Cortex of kidney (tissue), 1 donor: ENCODE data around the gene NAPEPLD.
"Not testable (repeated sequence)": the region's sequence is repeated elsewhere in the genome, so short reads cannot be mapped to it uniquely, and the experiment has no call there.

Source experiments
- DNase-seq: peaks from one replicate; lab custom pipeline; 2025; lab: John Stamatoyannopoulos, UW

NAPEPLD gene

DNA sequence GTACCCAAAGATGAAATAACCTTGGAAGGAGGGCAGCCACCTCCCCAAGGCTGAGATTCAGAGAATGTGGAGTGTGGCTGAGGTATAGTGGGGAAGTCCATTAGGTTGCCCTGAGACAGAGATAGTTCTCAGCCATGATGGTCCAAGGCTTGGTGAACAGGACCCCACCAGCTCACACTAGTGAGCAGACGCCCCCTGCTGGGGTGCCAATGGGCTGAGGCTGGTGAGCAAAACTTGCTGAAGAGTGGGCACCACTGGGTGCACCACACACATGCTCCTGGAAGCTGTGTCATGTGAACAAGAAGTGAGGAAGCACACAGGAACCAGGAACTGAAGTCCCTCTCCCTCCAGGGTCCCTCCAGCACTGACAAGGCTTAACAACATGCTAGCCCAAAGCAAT, 83.2 kb downstream of the NAPEPLD start:
- DNase-seq = no peak

DNA sequence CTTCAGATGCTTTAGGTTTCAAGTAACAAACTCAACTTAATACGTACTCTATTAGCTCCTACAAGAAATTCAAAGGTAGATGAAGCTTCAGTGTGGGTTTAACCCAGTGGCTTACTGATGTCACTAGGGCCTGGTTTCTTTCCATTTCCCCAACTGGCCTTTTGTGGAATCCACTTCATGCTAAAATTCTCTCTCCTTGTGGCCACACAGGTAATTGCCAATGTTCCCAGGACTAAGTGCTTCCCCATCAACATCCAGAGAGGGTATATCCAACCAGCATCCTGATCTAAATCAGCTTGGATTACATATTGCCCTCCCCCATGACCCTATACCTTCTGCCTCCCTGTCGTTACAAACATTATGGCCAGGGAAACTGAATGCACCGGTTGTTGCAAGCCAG, 85.0 kb downstream of the NAPEPLD start:
- DNase-seq = no peak

DNA sequence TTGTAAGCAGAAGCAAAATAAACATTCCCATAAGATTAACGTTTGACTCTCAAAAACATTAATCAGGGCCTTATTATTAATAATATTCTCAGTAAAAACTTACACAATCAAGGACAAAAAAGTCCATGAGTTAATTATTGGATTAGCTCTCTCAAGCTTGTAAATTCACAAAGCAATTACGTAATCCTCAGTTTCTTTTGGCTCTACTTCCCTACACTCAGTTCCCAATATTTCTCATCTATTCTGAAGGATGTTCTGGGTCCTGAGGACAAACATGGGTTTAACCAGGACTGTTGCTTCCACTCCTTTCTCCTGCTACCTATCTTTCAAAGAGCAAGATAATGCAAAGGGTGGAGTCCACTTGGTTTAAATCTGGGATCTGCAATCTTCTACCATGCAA, 89.4 kb downstream of the NAPEPLD start:
- DNase-seq = no peak

DNA sequence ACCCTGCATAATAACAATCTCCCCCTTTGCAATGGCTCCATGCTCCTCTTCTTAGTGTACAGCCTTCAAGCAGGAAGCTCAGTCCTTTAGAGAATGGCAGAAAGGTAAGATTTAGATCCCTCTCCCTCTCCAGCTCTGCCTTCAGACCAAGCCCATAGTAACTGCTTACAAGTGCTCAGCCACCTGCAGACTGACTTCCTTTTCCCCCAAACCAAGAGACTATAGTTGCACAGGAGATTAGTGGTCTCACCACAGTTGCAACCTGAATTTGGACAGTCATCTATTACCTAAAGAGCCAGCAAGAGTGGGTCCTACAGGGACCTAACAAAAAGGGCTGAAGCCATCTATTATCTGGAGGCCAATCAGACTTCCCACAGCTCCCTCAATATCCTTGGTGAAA, 90.8 kb downstream of the NAPEPLD start:
- DNase-seq = no peak

DNA sequence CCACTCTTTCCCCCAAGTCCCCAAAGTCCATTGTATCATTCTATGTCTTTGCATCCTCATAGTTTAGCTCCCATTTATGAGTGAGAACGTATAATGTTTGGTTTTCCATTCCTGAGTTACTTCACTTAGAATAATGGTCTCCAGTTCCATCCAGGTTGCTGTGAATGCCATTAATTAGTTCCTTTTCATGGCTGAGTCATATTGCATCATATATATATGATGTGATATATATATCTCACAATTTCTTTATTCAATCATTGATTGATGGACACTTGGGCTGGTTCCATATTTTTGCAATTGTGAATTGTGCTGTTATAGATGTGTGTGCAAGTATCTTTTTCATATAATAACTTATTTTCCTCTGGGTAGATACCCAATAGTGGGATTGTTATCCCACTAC, 92.9 kb downstream of the NAPEPLD start:
- not testable (repeated sequence) for DNase-seq

DNA sequence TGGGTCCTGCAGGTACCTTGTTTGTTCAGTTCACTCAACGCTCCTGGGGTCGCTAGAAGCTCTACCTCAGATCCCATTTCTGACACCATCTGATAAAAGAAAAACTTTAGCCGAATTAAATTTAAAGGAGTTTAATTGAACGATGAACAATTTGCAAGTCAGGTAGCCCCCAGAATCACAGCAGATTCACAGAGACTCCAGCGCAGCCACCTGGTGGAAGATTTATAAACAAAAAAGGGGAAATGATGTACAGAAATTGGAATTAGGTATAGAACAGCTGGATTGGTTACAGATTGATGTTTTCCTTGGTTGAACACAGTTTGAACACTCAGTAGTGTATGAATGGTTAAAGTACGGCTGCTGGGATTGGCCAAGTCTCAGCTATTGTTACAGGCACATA, 97.4 kb downstream of the NAPEPLD start:
- no peak for DNase-seq
